CD4-positive, alpha-beta memory T cell (primary cell): Measurements from ENCODE around the gene ZNF19. TPM values are rescaled to one million over a fixed set of nuclear protein-coding genes. Genes with fewer than 3 reads are reported as not detected.
A peak's percentile ranks its signal among the peaks of the same experiment; 100 is the strongest.

Source experiments
- CTCF ChIA-PET: fragments of 350-600 bp; sonication (Branson Sonifier 250); formaldehyde crosslinking; loops from one replicate; lab custom pipeline; 2021; ENCODE audit warnings: inconsistent platforms; ENCODE audit not compliant: partially characterized antibody; lab: Charles Lee
- POLR2A ChIA-PET: fragments of 350-600 bp; sonication (Branson Sonifier 250); formaldehyde crosslinking; loops from one replicate; lab custom pipeline; 2021; ENCODE audit not compliant: partially characterized antibody; lab: Charles Lee
- DNase-seq, 5 donors: peaks; one replicate each; pipeline versions ENCODE4 v3.0.0 to v3.0.0-alpha.2; 2020 to 2022; ENCODE audit warnings: mixed read lengths in 1 of 5
- H3K27ac ChIP-seq: one replicate; pipeline ENCODE4 v1.7.0; 2013; ENCODE audit warnings: low read depth, low read length
- H3K27me3 ChIP-seq: 2 replicates; pipeline ENCODE4 v1.7.0; 2013; ENCODE audit warnings: mild to moderate bottlenecking, low read length, moderate library complexity; ENCODE audit not compliant: insufficient read depth
- H3K36me3 ChIP-seq: 2 replicates; pipeline ENCODE4 v1.7.0; 2013; ENCODE audit warnings: mild to moderate bottlenecking, low read length, moderate library complexity; ENCODE audit not compliant: insufficient read depth
- H3K4me1 ChIP-seq: 2 replicates; pipeline ENCODE4 v1.7.0; 2013; ENCODE audit warnings: mild to moderate bottlenecking, low read length, moderate library complexity; ENCODE audit not compliant: insufficient read depth
- H3K4me3 ChIP-seq, 2 donors: one replicate each; pipeline ENCODE4 v1.7.0; 2013; ENCODE audit warnings: low read length in 2 of 2, mild to moderate bottlenecking in 1 of 2
- H3K9me3 ChIP-seq, 2 donors: one replicate each; pipeline ENCODE4 v1.7.0; 2013; ENCODE audit warnings: low read length in 2 of 2, control low read depth in 1 of 2; ENCODE audit not compliant: control insufficient read depth in 1 of 2
- H3K27ac Mint-ChIP-seq, 7 donors: one replicate each; pipeline ENCODE4 v1.8.0; 2020 to 2021; ENCODE audit warnings: mixed read lengths in 7 of 7, mild to moderate bottlenecking in 6 of 7, inconsistent platforms in 3 of 7, moderate library complexity in 3 of 7
- H3K27me3 Mint-ChIP-seq, 2 donors: one replicate each; pipeline ENCODE4 v1.8.0; 2020 to 2021; ENCODE audit warnings: mixed read lengths in 2 of 2
- H3K36me3 Mint-ChIP-seq, 2 donors: one replicate each; pipeline ENCODE4 v1.8.0; 2020 to 2021; ENCODE audit warnings: mixed read lengths in 2 of 2, inconsistent platforms in 1 of 2, mild to moderate bottlenecking in 1 of 2
- H3K4me1 Mint-ChIP-seq, 4 donors: one replicate each; pipeline ENCODE4 v1.8.0; 2020 to 2021; ENCODE audit warnings: mixed read lengths in 4 of 4, mild to moderate bottlenecking in 1 of 4
- H3K4me3 Mint-ChIP-seq, 8 donors: one replicate each; pipeline ENCODE4 v1.8.0; 2020 to 2021; ENCODE audit warnings: mixed read lengths in 8 of 8, mild to moderate bottlenecking in 7 of 8, moderate library complexity in 6 of 8, inconsistent platforms in 3 of 8
- H3K9me3 Mint-ChIP-seq, 8 donors: one replicate each; pipeline ENCODE4 v1.8.0; 2020 to 2021; ENCODE audit warnings: mixed read lengths in 8 of 8, mild to moderate bottlenecking in 5 of 8, inconsistent platforms in 3 of 8, moderate library complexity in 1 of 8
- intact Hi-C: fragments of 100-400 bp; cut with micrococcal nuclease; formaldehyde crosslinking; loops from one replicate; pipeline ENCODE4 v1.15.1; 2023
- polyA plus RNA-seq, 2 donors: library from polyadenylated mRNA; unstranded; fragments of 300-500 nt; fragmentation: Illumina TruSeq; gene quantifications; one replicate each; pipeline ENCODE4 v1.2.3, GENCODE V29; 2021
- total RNA-seq, 2 experiments: library from RNA; stranded (reverse); gene quantifications; one replicate each; pipeline ENCODE4 v1.2.3, GENCODE V29; 2021

ZNF19 gene
- total and polyA plus RNA-seq, 4 experiments from 2014 or later = 1.00 to 9.3 (median 4.9) TPM

DNA sequence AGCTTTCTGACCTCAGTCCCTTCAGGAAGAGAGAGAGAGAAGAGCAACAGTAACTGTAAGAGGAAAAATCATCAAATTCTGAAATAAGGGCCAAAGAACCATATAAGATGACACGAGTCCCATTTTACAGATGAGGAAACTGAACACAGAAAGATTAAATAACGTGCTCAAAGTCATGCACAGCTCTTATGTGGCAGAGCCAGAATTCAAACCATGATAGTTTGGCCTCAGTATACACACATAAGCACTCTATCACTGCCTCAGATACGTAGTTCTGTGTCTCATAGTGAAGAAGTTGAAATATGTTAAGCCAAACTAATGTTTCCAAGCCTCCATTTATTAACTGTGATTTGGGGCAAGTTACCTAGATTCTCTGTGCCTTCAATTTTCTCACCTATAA, 1.9 kb upstream of the ZNF19 start:
- Mint-ChIP-seq H3K4me1 (no peaks in the 10 kb centered on the region), H3K4me3 (no peak overlapping the region), H3K27me3 (peaks cover 0 to 4% of the 10 kb centered on the region in 2 donors), H3K36me3 (peaks cover 0 to 3% of the 10 kb centered on the region in 2 donors), H3K9me3 (no peaks in the 10 kb centered on the region), H3K27ac (no peak overlapping the region)
- Histone ChIP-seq H3K4me1 (no peaks in the 10 kb centered on the region), H3K4me3 (no peak overlapping the region), H3K27me3 (no peaks in the 10 kb centered on the region), H3K27ac (no peak overlapping the region), H3K9me3 (no peaks in the 10 kb centered on the region), H3K36me3 (no peaks in the 10 kb centered on the region)
- ChIA-PET POLR2A (no interaction called here), CTCF (interaction anchor here (1.1 kb wide), 1 partner anchor 120 kb away, joined by 3 read pairs; no protein-coding TSS in a partner anchor)
- no peak for DNase-seq
- intact Hi-C loops = no loop called here

DNA sequence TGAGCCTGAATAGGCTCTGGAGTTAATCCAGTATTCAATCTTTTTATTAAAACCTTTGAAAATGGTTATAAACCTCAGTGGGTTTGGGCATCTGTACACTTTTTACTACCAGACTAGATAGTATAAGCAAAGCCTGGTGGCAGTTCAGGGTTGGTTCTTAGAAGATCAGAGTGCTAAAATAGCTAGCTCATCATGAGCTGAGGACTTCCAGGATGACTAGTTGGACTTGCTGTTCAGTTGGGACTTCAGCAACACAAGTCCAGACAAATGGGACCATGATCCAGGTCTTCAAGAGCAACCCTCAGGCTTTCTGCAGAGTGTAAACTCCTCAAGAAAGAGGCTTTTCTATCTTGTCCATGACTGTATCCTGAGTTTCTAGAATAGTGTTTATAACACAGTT, 1.2 kb upstream of the ZNF19 start:
- no peak overlapping the region for H3K4me3 Mint-ChIP-seq
- peaks cover 0 to 3% of the 10 kb centered on the region in 2 donors for H3K36me3 Mint-ChIP-seq
- no peak for DNase-seq
- H3K27ac Mint-ChIP-seq = no peak overlapping the region
- H3K4me1 Mint-ChIP-seq = peaks cover 0 to 4% (median under 1%) of the 10 kb centered on the region in 4 donors
- ChIA-PET POLR2A (interaction anchor here (0.6 kb wide), 1 partner anchor 185 kb away, joined by 3 read pairs; no protein-coding TSS in a partner anchor), CTCF (interaction anchor here (1.3 to 1.9 kb wide), 3 partner anchors 9 to 36 kb away, joined by 3 to 9 read pairs (median 6); no protein-coding TSS in a partner anchor)
- Histone ChIP-seq H3K36me3 (no peaks in the 10 kb centered on the region), H3K27ac (no peak overlapping the region), H3K9me3 (no peaks in the 10 kb centered on the region), H3K27me3 (no peaks in the 10 kb centered on the region), H3K4me1 (no peaks in the 10 kb centered on the region), H3K4me3 (no peak overlapping the region)
- H3K9me3 Mint-ChIP-seq = no peaks in the 10 kb centered on the region
- peaks cover 0 to 4% of the 10 kb centered on the region in 2 donors for H3K27me3 Mint-ChIP-seq
- intact Hi-C loops = no loop called here

DNA sequence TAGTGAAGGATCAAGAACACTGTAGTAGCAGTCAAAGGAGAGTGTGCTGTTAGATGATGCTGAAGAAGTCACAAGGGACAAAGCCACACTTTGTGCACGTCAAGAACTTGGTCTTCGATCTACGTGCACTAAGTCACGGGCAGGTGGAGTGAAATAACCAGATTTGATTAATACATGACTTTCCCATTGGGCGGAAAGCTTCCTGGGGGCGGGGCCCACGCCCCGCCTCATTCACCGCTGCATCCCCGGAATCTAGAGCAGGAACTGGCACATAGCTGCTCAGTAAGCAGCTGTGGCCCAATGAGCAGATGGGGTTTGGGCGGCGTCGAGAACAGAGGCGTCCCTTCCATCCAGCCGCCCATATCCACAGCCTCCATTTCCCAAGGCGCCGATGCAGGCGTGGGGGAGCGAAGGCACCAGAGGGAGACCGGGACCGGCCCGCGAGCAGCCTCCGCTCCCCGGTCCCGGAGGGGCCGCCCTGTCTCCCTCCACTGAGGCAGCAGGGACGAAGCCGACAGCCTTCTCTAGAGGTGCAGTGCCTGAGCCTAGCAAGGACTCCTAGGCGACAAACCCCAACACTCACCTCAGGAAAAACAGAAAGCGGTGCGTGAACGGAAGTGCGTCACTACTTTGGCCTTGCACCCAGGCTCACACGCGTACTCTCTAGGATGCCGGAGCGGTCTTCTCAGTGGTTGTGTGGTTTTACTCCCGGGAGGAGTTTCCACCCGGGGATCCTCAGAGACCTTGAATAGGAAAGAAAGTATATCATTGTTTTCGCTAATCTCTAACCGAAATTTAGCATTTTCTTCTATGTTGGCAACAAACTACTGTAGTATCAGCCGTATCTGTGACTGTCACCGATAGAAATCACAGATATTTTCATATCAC, 4.9 kb downstream of the ZNF19 start:
- Mint-ChIP-seq H3K9me3 (peaks cover 0 to 2% (median 0%) of the 10 kb centered on the region in 8 donors), H3K4me3 (peak overlapping the region; percentile 82 to 92 (median 88)), H3K4me1 (peaks cover 14 to 18% (median 17%) of the 10 kb centered on the region in 4 donors), H3K36me3 (peaks cover 2 to 16% of the 10 kb centered on the region in 2 donors), H3K27me3 (peaks cover 0 to 3% of the 10 kb centered on the region in 2 donors), H3K27ac (peak overlapping the region; percentile 81 to 98 (median 97))
- intact Hi-C loops = loop anchor here (1.0 to 5.0 kb wide), 4 partner anchors 22 to 683 kb away; partner anchors contain the start of genes DHODH, VAC14 and ZNF23
- Histone ChIP-seq H3K27me3 (no peaks in the 10 kb centered on the region), H3K4me1 (peaks cover 10% of the 10 kb centered on the region), H3K36me3 (no peaks in the 10 kb centered on the region), H3K27ac (peak overlapping the region; percentile 87), H3K9me3 (no peaks in the 10 kb centered on the region), H3K4me3 (peak overlapping the region; percentile 87 to 98)
- peak; percentile 84 to 92 (median 87) for DNase-seq
- POLR2A ChIA-PET = interaction anchor here (1.1 to 3.8 kb wide), 4 partner anchors 22 to 609 kb away, joined by 3 to 74 read pairs (median 6); partner anchors contain the start of genes DHX38, TXNL4B and ZNF23
- CTCF ChIA-PET = interaction anchor here (1.0 to 5.1 kb wide), 2 partner anchors 18 to 21 kb away, joined by 3 to 31 read pairs; partner anchors contain the start of gene ZNF23

DNA sequence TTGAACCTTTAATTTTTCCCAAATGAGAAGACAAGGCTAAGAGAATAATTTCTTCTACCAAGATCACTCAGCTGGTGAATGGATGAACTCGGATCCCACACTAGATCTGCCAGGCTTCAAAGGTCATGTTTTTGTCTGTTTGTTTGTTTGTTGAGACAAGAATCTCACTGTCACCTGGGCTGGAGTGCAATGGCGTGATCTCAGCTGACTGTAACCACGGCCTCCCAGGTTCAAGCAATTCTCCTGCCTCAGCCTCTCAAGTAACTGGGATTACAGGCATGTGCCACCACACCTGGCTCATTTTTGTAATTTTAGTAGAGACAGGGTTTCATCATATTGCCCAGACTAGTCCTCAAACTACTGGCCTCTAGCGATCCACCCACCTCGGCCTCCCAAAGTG, 6.6 kb downstream of the ZNF19 start:
- POLR2A ChIA-PET = interaction anchor here (0.8 to 1.0 kb wide), 2 partner anchors 18 to 20 kb away, joined by 3 read pairs; partner anchors contain the start of gene ZNF23
- Histone ChIP-seq H3K27me3 (no peaks in the 10 kb centered on the region), H3K4me1 (peaks cover 10% of the 10 kb centered on the region), H3K9me3 (no peaks in the 10 kb centered on the region), H3K27ac (no peak overlapping the region), H3K4me3 (no peak overlapping the region), H3K36me3 (no peaks in the 10 kb centered on the region)
- Mint-ChIP-seq H3K27me3 (no peaks in the 10 kb centered on the region), H3K9me3 (peaks cover 0 to 2% (median 0%) of the 10 kb centered on the region in 8 donors), H3K4me3 (peak overlapping the region in 3 of 8 donors; percentile 13 to 53 (median 17)), H3K36me3 (peaks cover 12 to 27% of the 10 kb centered on the region in 2 donors), H3K4me1 (peaks cover 14 to 20% (median 17%) of the 10 kb centered on the region in 4 donors), H3K27ac (peak overlapping the region in 5 of 7 donors; percentile 30 to 98 (median 96))
- CTCF ChIA-PET = interaction anchor here (0.6 to 5.1 kb wide), 2 partner anchors 17 to 20 kb away, joined by 3 to 31 read pairs; partner anchors contain the start of gene ZNF23
- intact Hi-C loops = loop anchor here (5.0 kb wide), 1 partner anchor 525 kb away; the partner anchor contains the start of gene DHODH
- no peak for DNase-seq

DNA sequence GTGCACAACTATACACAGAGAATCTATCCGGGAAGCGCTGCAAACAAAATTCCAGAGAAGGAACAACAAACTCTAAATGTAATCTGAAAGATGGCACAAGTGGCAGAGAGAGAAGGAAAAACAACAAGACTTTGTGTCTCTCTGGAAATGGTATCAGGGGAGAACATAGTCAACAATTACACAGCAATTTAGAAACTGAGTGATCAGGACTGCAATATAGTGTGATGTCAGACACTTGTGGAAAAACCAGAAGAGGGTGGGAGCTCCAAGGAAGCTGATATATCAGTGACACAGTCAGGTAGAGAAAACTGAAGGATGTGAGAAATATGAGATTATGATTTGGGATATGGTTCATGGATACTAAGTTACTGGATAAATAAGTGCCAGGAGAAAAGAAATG, 8.2 kb downstream of the ZNF19 start:
- intact Hi-C loops = loop anchor here (5.0 kb wide), 1 partner anchor 526 kb away; the partner anchor contains the start of gene DHODH
- Mint-ChIP-seq H3K27me3 (no peaks in the 10 kb centered on the region), H3K36me3 (peaks cover 27 to 39% of the 10 kb centered on the region in 2 donors), H3K4me1 (peaks cover 14 to 20% (median 17%) of the 10 kb centered on the region in 4 donors), H3K9me3 (peaks cover 0 to 2% (median 0%) of the 10 kb centered on the region in 8 donors), H3K27ac (peak overlapping the region in 3 of 7 donors; percentile 6 to 76 (median 60)), H3K4me3 (no peak overlapping the region)
- ChIA-PET POLR2A (no interaction called here), CTCF (interaction anchor here (2.3 kb wide), 1 partner anchor 130 kb away, joined by 8 read pairs; no protein-coding TSS in a partner anchor)
- DNase-seq = no peak
- Histone ChIP-seq H3K4me1 (peaks cover 10% of the 10 kb centered on the region), H3K9me3 (no peaks in the 10 kb centered on the region), H3K27ac (no peak overlapping the region), H3K27me3 (no peaks in the 10 kb centered on the region), H3K36me3 (no peaks in the 10 kb centered on the region), H3K4me3 (no peak overlapping the region)

DNA sequence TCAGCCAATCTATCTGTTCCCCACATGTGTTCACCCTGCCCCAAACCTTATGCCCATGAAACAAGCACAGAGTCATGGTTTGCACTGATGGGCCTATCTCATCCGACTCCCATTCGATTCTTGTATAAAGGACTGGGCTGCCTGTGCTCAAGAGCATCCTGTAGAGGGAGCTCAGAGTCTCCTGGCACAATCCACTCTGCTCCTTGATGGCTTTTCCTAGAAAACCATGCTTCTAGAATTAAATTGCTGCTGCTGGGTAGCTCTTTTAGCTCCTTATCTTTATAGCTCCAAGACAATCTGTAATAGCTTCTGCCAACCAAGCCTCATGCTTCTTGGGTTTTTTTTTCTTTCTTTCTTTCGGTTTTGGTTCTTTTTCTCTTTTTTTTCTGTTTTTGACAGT, 9.7 kb downstream of the ZNF19 start:
- ChIA-PET CTCF (interaction anchor here (1.0 to 2.3 kb wide), 2 partner anchors 18 to 132 kb away, joined by 3 to 8 read pairs; partner anchors contain the start of gene ZNF23), POLR2A (no interaction called here)
- H3K27ac Mint-ChIP-seq = peak overlapping the region in 1 of 7 donors; percentile 45
- intact Hi-C loops = no loop called here
- peaks cover 7% of the 10 kb centered on the region for H3K4me1 ChIP-seq
- H3K27ac ChIP-seq = no peak overlapping the region
- no peaks in the 10 kb centered on the region for H3K9me3 ChIP-seq
- H3K27me3 ChIP-seq = no peaks in the 10 kb centered on the region
- H3K9me3 Mint-ChIP-seq = peaks cover 0 to 2% (median 0%) of the 10 kb centered on the region in 8 donors
- no peaks in the 10 kb centered on the region for H3K36me3 ChIP-seq
- no peak for DNase-seq
- no peak overlapping the region for H3K4me3 Mint-ChIP-seq
- peaks cover 7 to 12% (median 10%) of the 10 kb centered on the region in 4 donors for H3K4me1 Mint-ChIP-seq
- H3K4me3 ChIP-seq = no peak overlapping the region
- peaks cover 41 to 54% of the 10 kb centered on the region in 2 donors for H3K36me3 Mint-ChIP-seq
- H3K27me3 Mint-ChIP-seq = no peaks in the 10 kb centered on the region
